ENCODE measurements around the gene DENND6B.
A peak's percentile ranks its signal among the peaks of the same experiment; 100 is the strongest.
"Not testable (repeated sequence)": the region's sequence is repeated elsewhere in the genome, so short reads cannot be mapped to it uniquely, and the experiment has no call there.

DENND6B gene

GRCh38 chr22:50347157-50347556 lies 20.3 kb upstream of the DENND6B start:
- no peak for DNase-seq
- no peak overlapping the region for H3K4me3 Mint-ChIP-seq
- no peaks in the 10 kb centered on the region for H3K9me3 Mint-ChIP-seq
- no peak overlapping the region for H3K27ac Mint-ChIP-seq
- CTCF ChIA-PET = no interaction called here
- H3K36me3 Mint-ChIP-seq = peaks cover 1% of the 10 kb centered on the region
- no peaks in the 10 kb centered on the region for H3K27me3 Mint-ChIP-seq
- H3K4me1 Mint-ChIP-seq = peaks cover 5% of the 10 kb centered on the region

GRCh38 chr22:50346470-50346869 lies 19.7 kb upstream of the DENND6B start:
- CTCF ChIA-PET = no interaction called here
- no peak overlapping the region for H3K27ac Mint-ChIP-seq
- H3K4me3 Mint-ChIP-seq = no peak overlapping the region
- peaks cover 10% of the 10 kb centered on the region for H3K4me1 Mint-ChIP-seq
- no peaks in the 10 kb centered on the region for H3K9me3 Mint-ChIP-seq
- H3K36me3 Mint-ChIP-seq = peaks cover 1% of the 10 kb centered on the region
- no peak for DNase-seq
- H3K27me3 Mint-ChIP-seq = no peaks in the 10 kb centered on the region

GRCh38 chr22:50343541-50343935 lies 16.7 kb upstream of the DENND6B start:
- Mint-ChIP-seq H3K36me3 (no peaks in the 10 kb centered on the region), H3K9me3 (no peaks in the 10 kb centered on the region), H3K27ac (no peak overlapping the region)

DNA sequence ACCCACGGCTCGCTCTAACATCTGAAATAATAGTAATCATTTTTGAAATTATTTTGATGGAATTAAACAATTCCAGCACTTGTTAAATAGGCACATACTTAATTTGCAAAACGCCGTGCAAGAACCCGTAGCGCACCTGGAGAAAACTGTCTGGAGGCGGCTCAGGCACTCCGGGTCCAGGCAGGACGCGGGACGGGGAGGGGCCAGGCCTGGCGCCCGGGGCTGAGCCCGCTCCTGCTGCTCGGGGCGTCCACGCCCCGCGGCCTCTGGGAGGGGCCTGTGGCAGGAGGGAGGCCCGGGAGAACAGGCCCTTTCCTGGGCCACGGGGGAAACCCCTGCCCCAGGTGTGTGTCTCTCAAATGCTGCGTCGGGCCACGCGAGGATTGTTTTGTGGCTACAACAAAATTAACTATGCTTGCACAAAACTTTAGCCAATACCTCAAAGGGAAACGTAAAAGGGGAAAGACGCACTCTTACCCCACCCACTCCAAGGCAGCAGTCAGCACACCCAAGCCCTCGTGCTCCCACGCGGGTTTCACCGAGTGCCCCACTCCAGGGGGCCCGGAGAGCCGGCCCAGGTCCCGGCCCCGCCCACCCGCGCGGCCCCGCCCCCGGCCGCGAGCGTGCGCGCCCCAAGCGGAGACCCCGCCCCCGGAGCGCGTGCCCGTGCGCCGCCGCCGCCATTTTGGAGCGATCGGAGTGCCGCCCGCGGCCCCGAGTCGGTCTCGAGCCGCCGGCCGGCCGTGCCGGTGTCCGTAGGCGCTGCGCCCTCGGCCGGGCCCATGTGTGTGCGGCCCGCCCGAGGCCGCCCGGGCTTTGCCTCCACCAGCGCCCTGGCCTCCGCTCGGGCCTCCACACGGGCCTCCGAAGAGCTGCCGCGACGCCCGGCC lies 16.1 kb upstream of the DENND6B start, which contains the start of gene PPP6R2:
TSS of gene PPP6R2 (plus strand) at position 677 of the 890 bp plus-strand sequence. CDS start 50,582 bp downstream, outside the sequence.
- Mint-ChIP-seq H3K27me3 (no peaks in the 10 kb centered on the region), H3K9me3 (no peaks in the 10 kb centered on the region)
- DNase-seq = peak; percentile 87

More at GRCh38 chr22:50343541-50343935, 16.7 kb upstream of the DENND6B start:
- CTCF ChIA-PET = interaction anchor here (0.6 kb wide), 1 partner anchor 153 kb away, joined by 4 read pairs; no protein-coding TSS in a partner anchor
- Mint-ChIP-seq H3K4me1 (peaks cover 14% of the 10 kb centered on the region), H3K4me3 (peak overlapping the region; percentile 38), H3K27me3 (no peaks in the 10 kb centered on the region)
- no peak for DNase-seq

GRCh38 chr22:50341977-50342650 lies 15.3 kb upstream of the DENND6B start:
- H3K4me3 Mint-ChIP-seq = peak overlapping the region; percentile 76
- H3K27me3 Mint-ChIP-seq = no peaks in the 10 kb centered on the region
- CTCF ChIA-PET = interaction anchor here (0.8 to 2.7 kb wide), 15 partner anchors 10 to 279 kb away, joined by 3 to 30 read pairs (median 5); partner anchors contain the start of genes DENND6B and HDAC10
- no peaks in the 10 kb centered on the region for H3K36me3 Mint-ChIP-seq
- peak; percentile 93 for DNase-seq
- H3K4me1 Mint-ChIP-seq = peaks cover 14% of the 10 kb centered on the region
- H3K9me3 Mint-ChIP-seq = no peaks in the 10 kb centered on the region
- peak overlapping the region; percentile 94 for H3K27ac Mint-ChIP-seq

More for the DNA sequence above, 16.1 kb upstream of the DENND6B start, which contains the start of gene PPP6R2:
- H3K27ac Mint-ChIP-seq = peak within 1 kb of the TSS; percentile 94
- H3K36me3 Mint-ChIP-seq = no peaks in the 10 kb centered on the region
- peaks cover 14% of the 10 kb centered on the region for H3K4me1 Mint-ChIP-seq
- CTCF ChIA-PET = interaction anchor here (0.6 to 2.7 kb wide), 13 partner anchors 11 to 278 kb away, joined by 3 to 30 read pairs (median 5); partner anchors contain the start of genes DENND6B and HDAC10
- peak within 1 kb of the TSS; percentile 76 for H3K4me3 Mint-ChIP-seq

DNA sequence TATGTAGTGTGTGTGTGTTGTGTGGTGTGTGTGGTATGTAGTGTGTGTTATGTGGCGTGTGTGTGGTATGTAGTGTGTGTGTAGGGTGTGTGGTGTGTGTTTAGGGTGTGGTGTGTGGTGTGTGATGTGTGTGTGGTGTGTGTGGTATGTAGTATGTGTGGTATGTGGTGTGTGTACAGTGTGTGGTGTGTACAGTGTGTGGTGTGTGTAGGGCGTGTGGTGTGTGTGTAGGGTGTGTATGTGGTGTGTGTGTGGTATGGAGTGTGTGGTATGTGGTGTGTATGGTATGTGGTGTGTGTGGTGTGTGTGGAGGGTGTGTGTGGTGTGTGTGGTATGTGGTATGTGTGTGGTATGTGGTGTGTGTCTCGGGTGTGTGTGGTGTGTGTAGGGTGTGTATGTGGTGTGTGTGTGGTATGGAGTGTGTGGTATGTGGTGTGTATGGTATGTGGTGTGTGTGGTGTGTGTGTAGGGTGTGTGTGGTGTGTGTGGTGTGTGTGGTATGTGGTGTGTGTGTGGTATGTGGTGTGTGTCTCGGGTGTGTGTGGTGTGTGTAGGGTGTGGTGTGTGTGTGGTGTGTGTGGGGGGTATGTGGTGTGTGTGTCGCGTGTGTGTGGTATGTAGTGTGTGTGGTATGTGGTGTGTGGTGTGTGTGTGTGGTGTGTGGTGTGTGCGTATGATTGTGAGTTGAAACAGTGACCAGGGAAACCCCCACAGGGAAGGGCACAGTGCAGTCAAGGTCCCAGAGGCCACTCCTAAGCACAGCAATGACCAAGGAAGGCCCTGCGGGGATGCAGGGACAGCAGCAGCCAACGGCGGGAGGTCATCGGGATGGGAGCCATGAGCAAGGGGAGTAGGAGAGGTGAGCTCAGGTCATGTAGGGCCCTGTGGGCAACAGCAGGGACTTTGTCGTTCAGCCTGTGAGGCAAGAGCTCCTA lies 13.4 kb upstream of the DENND6B start:
- CTCF ChIA-PET = interaction anchor here (0.9 to 2.7 kb wide), 5 partner anchors 18 to 99 kb away, joined by 4 to 30 read pairs (median 11); partner anchors contain the start of gene HDAC10
- H3K36me3 Mint-ChIP-seq = no peaks in the 10 kb centered on the region
- no peak overlapping the region for H3K27ac Mint-ChIP-seq
- no peaks in the 10 kb centered on the region for H3K9me3 Mint-ChIP-seq
- DNase-seq = peak; percentile 43
- peaks cover 14% of the 10 kb centered on the region for H3K4me1 Mint-ChIP-seq
- no peak overlapping the region for H3K4me3 Mint-ChIP-seq
- H3K27me3 Mint-ChIP-seq = no peaks in the 10 kb centered on the region

- Mint-ChIP-seq H3K9me3 (no peaks in the 10 kb centered on the region), H3K4me1 (peaks cover 14% of the 10 kb centered on the region), H3K27me3 (no peaks in the 10 kb centered on the region), H3K36me3 (no peaks in the 10 kb centered on the region), H3K4me3 (no peak overlapping the region), H3K27ac (no peak overlapping the region)
- CTCF ChIA-PET = no interaction called here
- DNase-seq = no peak
These were observed 12.1 kb upstream of the DENND6B start for GRCh38 chr22:50338860-50339462.

GRCh38 chr22:50338042-50338573 lies 11.3 kb upstream of the DENND6B start:
- Mint-ChIP-seq H3K4me1 (peaks cover 14% of the 10 kb centered on the region), H3K9me3 (no peaks in the 10 kb centered on the region), H3K4me3 (no peak overlapping the region), H3K36me3 (no peaks in the 10 kb centered on the region), H3K27ac (no peak overlapping the region), H3K27me3 (no peaks in the 10 kb centered on the region)
- DNase-seq = no peak
- CTCF ChIA-PET = no interaction called here

GRCh38 chr22:50337262-50338041 lies 10.6 kb upstream of the DENND6B start:
- CTCF ChIA-PET = interaction anchor here (1.1 kb wide), 1 partner anchor 10 kb away, joined by 3 read pairs; the partner anchor contains the start of gene DENND6B
- H3K4me3 Mint-ChIP-seq = no peak overlapping the region
- peaks cover 12% of the 10 kb centered on the region for H3K4me1 Mint-ChIP-seq
- H3K36me3 Mint-ChIP-seq = no peaks in the 10 kb centered on the region
- H3K27me3 Mint-ChIP-seq = no peaks in the 10 kb centered on the region
- DNase-seq = no peak
- no peaks in the 10 kb centered on the region for H3K9me3 Mint-ChIP-seq
- H3K27ac Mint-ChIP-seq = no peak overlapping the region

- H3K36me3 Mint-ChIP-seq, H3K4me3 Mint-ChIP-seq, DNase-seq, H3K9me3 Mint-ChIP-seq, H3K27ac Mint-ChIP-seq, H3K4me1 Mint-ChIP-seq: not testable (repeated sequence)
- CTCF ChIA-PET = interaction anchor here (0.8 kb wide), 1 partner anchor 58 kb away, joined by 3 read pairs; no protein-coding TSS in a partner anchor
- H3K27me3 Mint-ChIP-seq = peaks cover 15% of the 10 kb centered on the region
These were observed 7.6 kb upstream of the DENND6B start for GRCh38 chr22:50334433-50334832.

DNA sequence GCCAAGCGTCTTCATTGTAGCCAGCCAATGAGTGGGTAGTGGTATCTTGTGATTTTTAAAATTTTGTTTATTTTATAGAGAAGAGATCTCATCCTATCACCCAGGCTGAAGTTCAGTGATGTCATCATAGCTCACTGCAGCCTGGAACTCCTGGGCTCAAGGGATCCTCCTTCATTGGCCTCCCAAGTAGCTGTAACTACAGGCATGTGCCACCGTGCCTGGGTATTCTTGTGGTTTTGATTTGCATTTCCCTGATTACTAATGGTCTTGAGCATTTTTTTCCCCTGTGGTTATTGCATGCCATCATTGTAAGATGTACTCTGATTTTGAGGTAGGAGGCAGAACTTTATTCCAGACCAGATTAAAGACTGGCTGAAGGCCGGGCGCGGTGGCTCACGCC lies 2.4 kb upstream of the DENND6B start:
- Mint-ChIP-seq H3K4me1 (peaks cover 13% of the 10 kb centered on the region), H3K9me3 (no peaks in the 10 kb centered on the region), H3K4me3 (no peak overlapping the region), H3K36me3 (no peaks in the 10 kb centered on the region), H3K27ac (no peak overlapping the region), H3K27me3 (peaks cover 47% of the 10 kb centered on the region)
- CTCF ChIA-PET = interaction anchor here (1.2 to 4.5 kb wide), 3 partner anchors 13 to 53 kb away, joined by 3 to 23 read pairs (median 11); no protein-coding TSS in a partner anchor
- DNase-seq = no peak

DNA sequence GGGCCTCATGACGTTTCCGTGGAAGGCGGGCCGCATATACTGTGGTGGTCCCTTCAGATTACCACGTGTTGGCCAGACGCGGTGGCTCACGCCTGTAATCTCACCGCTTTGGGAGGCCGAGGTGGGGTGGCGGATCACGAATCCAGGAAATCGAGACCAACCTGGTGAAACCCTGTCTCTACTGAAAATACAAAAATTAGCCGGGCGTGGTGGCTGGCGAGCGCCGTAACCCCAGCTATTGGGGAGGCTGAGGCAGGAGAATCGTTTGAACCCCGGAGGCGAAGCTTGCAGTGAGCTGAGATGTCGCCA lies 853 bp upstream of the DENND6B start:
- Mint-ChIP-seq H3K27ac (peak overlapping the region; percentile 55), H3K4me3 (peak overlapping the region; percentile 79), H3K27me3 (peaks cover 58% of the 10 kb centered on the region), H3K36me3 (no peaks in the 10 kb centered on the region), H3K4me1 (peaks cover 13% of the 10 kb centered on the region), H3K9me3 (no peaks in the 10 kb centered on the region)
- CTCF ChIA-PET = interaction anchor here (0.6 to 4.5 kb wide), 7 partner anchors 9 to 76 kb away, joined by 3 to 23 read pairs (median 3); no protein-coding TSS in a partner anchor
- no peak for DNase-seq

All from activated naive CD4-positive, alpha-beta T cell treated with anti-CD3 and anti-CD28 coated beads, Interleukin-2, amount 10 ng/mL, durations not matched to agents 7 days and 5 days (primary cell).